ENCODE data around the gene SEC22A. TPM values are rescaled to one million over a fixed set of nuclear protein-coding genes. Genes with fewer than 3 reads are reported as not detected.

The SEC22A gene
- polyA plus RNA-seq, 1 of the 3 experiments (the other 2 are of a cell fraction), result 13.0 TPM

- Histone ChIP-seq H3F3A (replicated peaks; ENCODE audit: insufficient read depth) (no peaks in the 10 kb centered on the region), H3K27ac (ENCODE audit: low read depth in 2 of 2, low read length in 1 of 2) (no peak overlapping the region), H3K27me3 (ENCODE audit: insufficient read depth) (no peaks in the 10 kb centered on the region), H4K20me1 (ENCODE audit: insufficient read depth) (no peaks in the 10 kb centered on the region), H3K36me3 (replicated peaks in 1 of 2; ENCODE audit: control insufficient read depth in 1 of 2, insufficient read depth in 2 of 2, low read length in 1 of 2) (peaks cover 0 to 6% of the 10 kb centered on the region in 2 experiments), H3K9me3 (no peaks in the 10 kb centered on the region), H3K79me2 (ENCODE audit: insufficient read depth) (no peaks in the 10 kb centered on the region), H3K9ac (no peak overlapping the region), H2AFZ (ENCODE audit: low read depth) (no peak overlapping the region), H3K4me1 (ENCODE audit: control insufficient read depth in 1 of 2, insufficient read depth in 2 of 2, low read depth in 1 of 2, low read length in 1 of 2) (no peaks in the 10 kb centered on the region), H3K4me2 (no peak overlapping the region), H3K9me2 (no peaks in the 10 kb centered on the region), H3K4me3 (ENCODE audit: low read depth in 2 of 2, low read length in 1 of 2) (no peak overlapping the region)
- no peak for DNase-seq
- no peak for TF ChIP-seq NFIC (IDR thresholded peaks at IDR 0.05; ENCODE audit: borderline replicate concordance)
- no peak for TF ChIP-seq USF2 (IDR thresholded peaks at IDR 0.05; ENCODE audit: borderline replicate concordance, low read depth, low read length)
- TF ChIP-seq, protein P1, sequence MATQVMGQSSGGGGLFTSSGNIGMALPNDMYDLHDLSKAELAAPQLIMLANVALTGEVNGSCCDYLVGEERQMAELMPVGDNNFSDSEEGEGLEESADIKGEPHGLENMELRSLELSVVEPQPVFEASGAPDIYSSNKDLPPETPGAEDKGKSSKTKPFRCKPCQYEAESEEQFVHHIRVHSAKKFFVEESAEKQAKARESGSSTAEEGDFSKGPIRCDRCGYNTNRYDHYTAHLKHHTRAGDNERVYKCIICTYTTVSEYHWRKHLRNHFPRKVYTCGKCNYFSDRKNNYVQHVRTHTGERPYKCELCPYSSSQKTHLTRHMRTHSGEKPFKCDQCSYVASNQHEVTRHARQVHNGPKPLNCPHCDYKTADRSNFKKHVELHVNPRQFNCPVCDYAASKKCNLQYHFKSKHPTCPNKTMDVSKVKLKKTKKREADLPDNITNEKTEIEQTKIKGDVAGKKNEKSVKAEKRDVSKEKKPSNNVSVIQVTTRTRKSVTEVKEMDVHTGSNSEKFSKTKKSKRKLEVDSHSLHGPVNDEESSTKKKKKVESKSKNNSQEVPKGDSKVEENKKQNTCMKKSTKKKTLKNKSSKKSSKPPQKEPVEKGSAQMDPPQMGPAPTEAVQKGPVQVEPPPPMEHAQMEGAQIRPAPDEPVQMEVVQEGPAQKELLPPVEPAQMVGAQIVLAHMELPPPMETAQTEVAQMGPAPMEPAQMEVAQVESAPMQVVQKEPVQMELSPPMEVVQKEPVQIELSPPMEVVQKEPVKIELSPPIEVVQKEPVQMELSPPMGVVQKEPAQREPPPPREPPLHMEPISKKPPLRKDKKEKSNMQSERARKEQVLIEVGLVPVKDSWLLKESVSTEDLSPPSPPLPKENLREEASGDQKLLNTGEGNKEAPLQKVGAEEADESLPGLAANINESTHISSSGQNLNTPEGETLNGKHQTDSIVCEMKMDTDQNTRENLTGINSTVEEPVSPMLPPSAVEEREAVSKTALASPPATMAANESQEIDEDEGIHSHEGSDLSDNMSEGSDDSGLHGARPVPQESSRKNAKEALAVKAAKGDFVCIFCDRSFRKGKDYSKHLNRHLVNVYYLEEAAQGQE (IDR thresholded peaks at IDR 0.05; ENCODE audit: low read depth, low read length), result no peak
- no peak for TF ChIP-seq CTCF (IDR thresholded peaks at IDR 0.05)
- TF ChIP-seq MEF2A (IDR thresholded peaks at IDR 0.05; ENCODE audit: borderline replicate concordance, low read depth), result no peak
- no peak for TF ChIP-seq EP300 (IDR thresholded peaks at IDR 0.05; ENCODE audit: borderline replicate concordance in 1 of 2, low read depth in 1 of 2, low read length in 1 of 2)
- TF ChIP-seq FOXM1 (IDR thresholded peaks at IDR 0.05; ENCODE audit: low read depth), result no peak
- no peak for TF ChIP-seq TCF12 (IDR thresholded peaks at IDR 0.05)
- TF ChIP-seq SIN3A (IDR thresholded peaks at IDR 0.05; ENCODE audit: borderline replicate concordance, low read depth, low read length), result no peak
- no peak for TF ChIP-seq RXRA (IDR thresholded peaks at IDR 0.05; ENCODE audit: borderline replicate concordance, low read depth)
- no peak for TF ChIP-seq POLR2AphosphoS5 (IDR thresholded peaks at IDR 0.05; ENCODE audit: low read depth, low read length)
- TF ChIP-seq RFX5 (IDR thresholded peaks at IDR 0.05; ENCODE audit: low read length), result no peak
- TF ChIP-seq GATA2 (CRISPR knock-in tag; IDR thresholded peaks at IDR 0.05), result no peak
- TF ChIP-seq ZBTB33 (IDR thresholded peaks at IDR 0.05; ENCODE audit: borderline replicate concordance, low read depth), result no peak
- no peak for TF ChIP-seq TAF1 (IDR thresholded peaks at IDR 0.05; ENCODE audit: borderline replicate concordance, low read depth, low read length)
- TF ChIP-seq FOXJ3 (CRISPR knock-in tag; IDR thresholded peaks at IDR 0.05), result no peak
- no peak for TF ChIP-seq PBX3 (IDR thresholded peaks at IDR 0.05)
- 89% methylated on average over 5 of the region's 5 CpGs for WGBS (ENCODE audit: low lambda C conversion rate)
- ChIA-PET CTCF (no interaction called here), POLR2A (no interaction called here)
Observed at GRCh38 chr3:123180791-123181190, 21.0 kb upstream of the SEC22A start.

Data from SK-N-SH (cell line).